GM12878 (cell line): ENCODE measurements around the gene ACCSL. TPM values are rescaled to one million over a fixed set of nuclear protein-coding genes. Genes with fewer than 3 reads are reported as not detected.

Experiments used
- ATAC-seq: fragments of 200-7000 bp; cut with Tn5 transposase; 3 replicates; pipeline ENCODE4 v1.9.1; 2020; ENCODE audit warnings: mild to moderate bottlenecking, moderate library complexity
- BruUV-seq: library from RNA; stranded (reverse); fragments of 400-500 nt; replicated peaks from 2 replicates; lab custom pipeline; 2021; lab: Mats Ljungman, UMichigan
- CTCF ChIA-PET: fragments of 300-600 bp; sonication (Branson Sonifier 250); formaldehyde crosslinking; extraction: SDS; loops from one replicate; lab custom pipeline; 2021; ENCODE audit warnings: inconsistent platforms; lab: Yijun Ruan, JAX
- POLR2A ChIA-PET: fragments of 350-600 bp; formaldehyde crosslinking; extraction: SDS; loops from one replicate; lab custom pipeline; 2021; ENCODE audit warnings: inconsistent platforms; lab: Charles Lee
- RAD21 ChIA-PET: fragments of 300-600 bp; sonication (Branson Sonifier 250); formaldehyde crosslinking; loops from one replicate; lab custom pipeline; 2023; ENCODE audit warnings: antibody characterized with exemption; ENCODE audit not compliant: unreplicated experiment; lab: Charles Lee
- SMC1A ChIA-PET: fragments of 300-600 bp; sonication (Branson Sonifier 250); formaldehyde crosslinking; loops from one replicate; lab custom pipeline; 2023; ENCODE audit not compliant: unreplicated experiment, uncharacterized antibody; lab: Charles Lee
- DNase-seq: peaks from one replicate; pipeline ENCODE4 v3.0.0-alpha.2; 2011; ENCODE audit warnings: low read depth, low spot score
- FAIRE-seq: peaks from 3 replicates; lab custom pipeline; 2011; peaks lifted over from hg19 to GRCh38; lab: Jason Lieb, UNC
- H2AFZ ChIP-seq: 2 replicates; pipeline ENCODE4 v1.6.0; 2011; ENCODE audit warnings: low read depth, low read length, control low read depth; ENCODE audit not compliant: control insufficient read depth
- H3K27ac ChIP-seq: 2 replicates; pipeline ENCODE4 v1.5.1; 2011; ENCODE audit warnings: control low read depth; ENCODE audit not compliant: control insufficient read depth, insufficient read depth
- H3K27me3 ChIP-seq, 2 experiments: replicated peaks in 1 of 2; 2 replicates each; pipeline versions ENCODE4 v1.6.0 to v1.6.1; 2011; ENCODE audit warnings: low read length in 1 of 2; ENCODE audit not compliant: control insufficient read depth in 2 of 2, insufficient read depth in 2 of 2
- H3K36me3 ChIP-seq, 2 experiments: 2 replicates each; pipeline ENCODE4 v1.5.1; 2011; ENCODE audit warnings: low read length in 1 of 2; ENCODE audit not compliant: control insufficient read depth in 2 of 2, insufficient read depth in 2 of 2
- H3K4me1 ChIP-seq: 2 replicates; pipeline ENCODE4 v1.6.1; 2011; ENCODE audit warnings: mild to moderate bottlenecking, low read length, moderate library complexity, mixed read lengths; ENCODE audit not compliant: control insufficient read depth, insufficient read depth
- H3K4me2 ChIP-seq: 2 replicates; pipeline ENCODE4 v1.6.0; 2011; ENCODE audit warnings: control low read depth; ENCODE audit not compliant: control insufficient read depth, insufficient read depth
- H3K4me3 ChIP-seq: fragments of 200-600 bp; sonication (generic); 2 replicates; pipeline ENCODE4 v1.5.1; 2016
- H3K79me2 ChIP-seq: 2 replicates; pipeline ENCODE4 v1.6.0; 2011; ENCODE audit warnings: low read length; ENCODE audit not compliant: control insufficient read depth, insufficient read depth
- H3K9ac ChIP-seq: 2 replicates; pipeline ENCODE4 v1.8.0; 2011; ENCODE audit warnings: low read length, control low read depth, mixed read lengths; ENCODE audit not compliant: control insufficient read depth, insufficient read depth
- H3K9me3 ChIP-seq: replicated peaks from 3 replicates; pipeline ENCODE4 v1.5.1; 2011; ENCODE audit warnings: mild to moderate bottlenecking, low read length; ENCODE audit not compliant: control insufficient read depth, insufficient read depth
- H4K20me1 ChIP-seq: 2 replicates; pipeline ENCODE4 v1.6.0; 2011; ENCODE audit not compliant: control insufficient read depth, insufficient read depth
- ESRRA ChIP-seq: IDR thresholded peaks from 2 replicates; pipeline ENCODE4 v1.6.1; 2012; ENCODE audit warnings: mild to moderate bottlenecking, low read length, improper control_type of control experiment
- MXI1 ChIP-seq: fragments of 150-350 bp; IDR thresholded peaks from 2 replicates; pipeline ENCODE4 v1.6.1; 2011; ENCODE audit warnings: low read depth, mild to moderate bottlenecking, inconsistent platforms, low read length, improper control_type of control experiment
- RELA ChIP-seq: fragments of 450-650 bp; IDR thresholded peaks from 2 replicates; pipeline ENCODE4 v1.8.0; 2014; ENCODE audit warnings: borderline replicate concordance; ENCODE audit not compliant: partially characterized antibody
- SIX5 ChIP-seq: IDR thresholded peaks from 2 replicates; pipeline ENCODE4 v1.6.1; 2011; ENCODE audit warnings: mild to moderate bottlenecking, low read depth, low read length, moderate library complexity; ENCODE audit not compliant: severe bottlenecking
- TCF7 ChIP-seq: IDR thresholded peaks from 2 replicates; pipeline ENCODE4 v1.6.1; 2014; ENCODE audit warnings: antibody characterized with exemption, borderline replicate concordance
- WGBS: methylation state at CpG from one replicate; pipeline ENCODE4 v1.1.6; 2016; ENCODE audit warnings: low lambda C conversion rate; ENCODE audit not compliant: insufficient replicate concordance, insufficient coverage; ENCODE audit errors: missing lambda C conversion rate; 5-methylcytosine and 5-hydroxymethylcytosine counted together
- in situ Hi-C: fragments of 300-500 bp; cut with MboI; formaldehyde crosslinking; loops from 9 replicates; pipeline ENCODE4 v1.14.3; 2018; ENCODE audit warnings: mixed read lengths
- intact Hi-C: fragments of 100-400 bp; cut with micrococcal nuclease; formaldehyde crosslinking; loops from one replicate; pipeline ENCODE4 v1.14.2; 2022; ENCODE audit not compliant: unreplicated experiment
- polyA plus RNA-seq, 11 experiments: library from polyadenylated mRNA; depleted of rRNA in 4 of 11; unstranded in 6 of 11; stranded (reverse) in 5 of 11; fragments of >200 nt; fragmentation: Nextera tagmentation in 4 of 11; fragmentation: Illumina TruSeq in 1 of 11; extraction: Ambion mirVana in 4 of 11; extraction: Trizol in 1 of 11; gene quantifications; 1 replicate in 1 of 11; 2 replicates in 10 of 11; pipeline versions ENCODE4 v1.2.1 to v1.2.3, GENCODE V29; 2011 to 2016; ENCODE audit warnings: inconsistent platforms in 2 of 11, missing spikeins in 2 of 11, low read depth in 1 of 11
- total RNA-seq, 4 experiments: library from RNA; depleted of rRNA in 3 of 4; stranded (reverse); fragments of >200 nt in 3 of 4; fragmentation: Illumina TruSeq in 1 of 4; extraction: Trizol in 1 of 4; gene quantifications; 2 replicates each; pipeline versions ENCODE4 v1.2.1 to v1.2.3, GENCODE V29; 2013 to 2021
- TF ChIP-seq, protein P1 (sequence below): IDR thresholded peaks from 2 replicates; pipeline ENCODE4 v1.6.1; 2011; ENCODE audit warnings: low read depth, mild to moderate bottlenecking, low read length, moderate library complexity, borderline replicate concordance; ENCODE audit errors: extremely low read depth
- TF ChIP-seq, protein P2 (sequence below): fragments of 450-650 bp; formaldehyde crosslinking; IDR thresholded peaks from 2 replicates; pipeline ENCODE4 v1.4.0; 2022; ENCODE audit warnings: mild to moderate bottlenecking, moderate library complexity

Gene ACCSL
- total and polyA plus RNA-seq, 10 of the 15 experiments (the other 5 are each of a cell fraction or from before 2014, with no cell fraction given) = 0.15 TPM; not detected in 9

GRCh38 chr11:44005063-44005701 lies 42.6 kb upstream of the ACCSL start:
- no peak for ATAC-seq

More at GRCh38 chr11:44005063-44005701, 42.6 kb upstream of the ACCSL start:
- WGBS = 22% methylated on average over 14 of the region's 14 CpGs
- no peaks in the 10 kb centered on the region for H3K27me3 ChIP-seq
- no peaks in the 10 kb centered on the region for H3K79me2 ChIP-seq
- in situ Hi-C loops = no loop called here
- H3K4me1 ChIP-seq = peaks cover 6% of the 10 kb centered on the region; the same call in 1 of the 2 replicates
- no peak overlapping the region for H3K9ac ChIP-seq
- H3K9me3 ChIP-seq = no peaks in the 10 kb centered on the region
- H4K20me1 ChIP-seq = no peaks in the 10 kb centered on the region
- H3K27ac ChIP-seq = no peak overlapping the region
- no peak for TF ChIP-seq ESRRA
- TF ChIP-seq RELA = no peak
- TF ChIP-seq MXI1 = no peak
- TF ChIP-seq, protein P1, sequence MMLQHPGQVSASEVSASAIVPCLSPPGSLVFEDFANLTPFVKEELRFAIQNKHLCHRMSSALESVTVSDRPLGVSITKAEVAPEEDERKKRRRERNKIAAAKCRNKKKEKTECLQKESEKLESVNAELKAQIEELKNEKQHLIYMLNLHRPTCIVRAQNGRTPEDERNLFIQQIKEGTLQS = no peak
- TF ChIP-seq, protein P2, sequence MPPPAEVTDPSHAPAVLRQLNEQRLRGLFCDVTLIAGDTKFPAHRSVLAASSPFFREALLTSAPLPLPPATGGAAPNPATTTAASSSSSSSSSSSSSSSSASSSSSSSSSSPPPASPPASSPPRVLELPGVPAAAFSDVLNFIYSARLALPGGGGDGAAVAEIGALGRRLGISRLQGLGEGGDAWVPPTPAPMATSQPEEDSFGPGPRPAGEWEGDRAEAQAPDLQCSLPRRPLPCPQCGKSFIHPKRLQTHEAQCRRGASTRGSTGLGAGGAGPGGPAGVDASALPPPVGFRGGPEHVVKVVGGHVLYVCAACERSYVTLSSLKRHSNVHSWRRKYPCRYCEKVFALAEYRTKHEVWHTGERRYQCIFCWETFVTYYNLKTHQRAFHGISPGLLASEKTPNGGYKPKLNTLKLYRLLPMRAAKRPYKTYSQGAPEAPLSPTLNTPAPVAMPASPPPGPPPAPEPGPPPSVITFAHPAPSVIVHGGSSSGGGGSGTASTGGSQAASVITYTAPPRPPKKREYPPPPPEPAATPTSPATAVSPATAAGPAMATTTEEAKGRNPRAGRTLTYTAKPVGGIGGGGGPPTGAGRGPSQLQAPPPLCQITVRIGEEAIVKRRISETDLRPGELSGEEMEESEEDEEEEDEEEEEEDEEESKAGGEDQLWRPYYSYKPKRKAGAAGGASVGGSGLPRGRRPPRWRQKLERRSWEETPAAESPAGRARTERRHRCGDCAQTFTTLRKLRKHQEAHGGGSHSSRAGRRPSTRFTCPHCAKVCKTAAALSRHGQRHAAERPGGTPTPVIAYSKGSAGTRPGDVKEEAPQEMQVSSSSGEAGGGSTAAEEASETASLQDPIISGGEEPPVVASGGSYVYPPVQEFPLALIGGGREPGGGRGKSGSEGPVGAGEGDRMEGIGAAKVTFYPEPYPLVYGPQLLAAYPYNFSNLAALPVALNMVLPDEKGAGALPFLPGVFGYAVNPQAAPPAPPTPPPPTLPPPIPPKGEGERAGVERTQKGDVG = no peak
- TF ChIP-seq SIX5 = no peak
- no peak for TF ChIP-seq TCF7
- TF ChIP-seq, all 136 proteins: peak for 0
- Histone ChIP-seq H3K4me3 (no peak overlapping the region), H3K4me2 (peak overlapping the region; percentile 22; the same call in 1 of the 2 replicates), H2AFZ (no peak overlapping the region), H3K36me3 (no peaks in the 10 kb centered on the region)
- intact Hi-C loops = no loop called here
- BruUV-seq = no TSS peak
- DNase-seq (no peak), FAIRE-seq (peak; percentile 54)
- ChIA-PET SMC1A (no interaction called here), POLR2A (no interaction called here), RAD21 (no interaction called here), CTCF (no interaction called here)
